ENCODE results near the gene TCP11. TPM values are rescaled to one million over a fixed set of nuclear protein-coding genes. Genes with fewer than 3 reads are reported as not detected.

TCP11 gene
- total and polyA plus RNA-seq, 4 experiments from 2014 or later = not detected

GRCh38 chr6:35183935-35184334 lies 42.8 kb upstream of the TCP11 start:
- Histone ChIP-seq H3K9me3 (ENCODE audit: control insufficient read depth in 1 of 2, low read length in 2 of 2) (no peaks in the 10 kb centered on the region), H3K4me3 (ENCODE audit: low read length in 2 of 2) (no peak overlapping the region), H3K36me3 (ENCODE audit: insufficient read depth, low read length) (no peaks in the 10 kb centered on the region), H3K27ac (ENCODE audit: low read depth, low read length) (no peak overlapping the region), H3K27me3 (ENCODE audit: insufficient read depth, low read length) (no peaks in the 10 kb centered on the region), H3K4me1 (ENCODE audit: insufficient read depth, low read length) (no peaks in the 10 kb centered on the region)
- Mint-ChIP-seq H3K27me3 (peaks cover 10 to 14% of the 10 kb centered on the region in 2 donors), H3K36me3 (no peaks in the 10 kb centered on the region), H3K27ac (no peak overlapping the region), H3K4me1 (no peaks in the 10 kb centered on the region), H3K9me3 (no peaks in the 10 kb centered on the region), H3K4me3 (no peak overlapping the region)
- ChIA-PET CTCF (ENCODE audit: partially characterized antibody) (no interaction called here), POLR2A (ENCODE audit: partially characterized antibody) (interaction anchor here (0.7 kb wide), 1 partner anchor 705 kb away, joined by 3 read pairs; no protein-coding TSS in a partner anchor)
- intact Hi-C loops (cut with micrococcal nuclease) = no loop called here
- no peak for DNase-seq

- POLR2A ChIA-PET (ENCODE audit: partially characterized antibody) = no interaction called here
- Mint-ChIP-seq H3K36me3 (no peaks in the 10 kb centered on the region), H3K4me1 (no peaks in the 10 kb centered on the region), H3K27ac (no peak overlapping the region), H3K4me3 (no peak overlapping the region), H3K27me3 (peaks cover 10 to 14% of the 10 kb centered on the region in 2 donors), H3K9me3 (no peaks in the 10 kb centered on the region)
- CTCF ChIA-PET (ENCODE audit: partially characterized antibody) = no interaction called here
- H3K27me3 ChIP-seq (ENCODE audit: insufficient read depth, low read length) = no peaks in the 10 kb centered on the region
- no peak for DNase-seq
- H3K4me1 ChIP-seq (ENCODE audit: insufficient read depth, low read length) = no peaks in the 10 kb centered on the region
- intact Hi-C loops (cut with micrococcal nuclease) = no loop called here
- H3K27ac ChIP-seq (ENCODE audit: low read depth, low read length) = no peak overlapping the region
- no peaks in the 10 kb centered on the region for H3K9me3 ChIP-seq (ENCODE audit: control insufficient read depth in 1 of 2, low read length in 2 of 2)
- H3K36me3 ChIP-seq (ENCODE audit: insufficient read depth, low read length) = no peaks in the 10 kb centered on the region
- no peak overlapping the region for H3K4me3 ChIP-seq (ENCODE audit: low read length in 2 of 2)
Observed at GRCh38 chr6:35183281-35183680, 42.1 kb upstream of the TCP11 start.

GRCh38 chr6:35181933-35182612 lies 40.9 kb upstream of the TCP11 start:
- Histone ChIP-seq H3K9me3 (ENCODE audit: control insufficient read depth in 1 of 2, low read length in 2 of 2) (no peaks in the 10 kb centered on the region), H3K4me1 (ENCODE audit: insufficient read depth, low read length) (no peaks in the 10 kb centered on the region), H3K27ac (ENCODE audit: low read depth, low read length) (no peak overlapping the region), H3K4me3 (ENCODE audit: low read length in 2 of 2) (no peak overlapping the region), H3K27me3 (ENCODE audit: insufficient read depth, low read length) (no peaks in the 10 kb centered on the region), H3K36me3 (ENCODE audit: insufficient read depth, low read length) (no peaks in the 10 kb centered on the region)
- CTCF ChIA-PET (ENCODE audit: partially characterized antibody) = no interaction called here
- intact Hi-C loops (cut with micrococcal nuclease) = no loop called here
- Mint-ChIP-seq H3K4me1 (no peaks in the 10 kb centered on the region), H3K27ac (no peak overlapping the region), H3K36me3 (no peaks in the 10 kb centered on the region), H3K27me3 (peaks cover 7 to 14% of the 10 kb centered on the region in 2 donors), H3K9me3 (no peaks in the 10 kb centered on the region), H3K4me3 (no peak overlapping the region)
- POLR2A ChIA-PET (ENCODE audit: partially characterized antibody) = no interaction called here
- DNase-seq = peak in 1 of 5 donors; percentile 6

GRCh38 chr6:35181308-35181932 lies 40.3 kb upstream of the TCP11 start:
- no peak for DNase-seq
- Mint-ChIP-seq H3K27ac (no peak overlapping the region), H3K9me3 (no peaks in the 10 kb centered on the region), H3K36me3 (no peaks in the 10 kb centered on the region), H3K4me1 (no peaks in the 10 kb centered on the region), H3K27me3 (peaks cover 7 to 14% of the 10 kb centered on the region in 2 donors), H3K4me3 (no peak overlapping the region)
- no peaks in the 10 kb centered on the region for H3K9me3 ChIP-seq (ENCODE audit: control insufficient read depth in 1 of 2, low read length in 2 of 2)
- ChIA-PET POLR2A (ENCODE audit: partially characterized antibody) (no interaction called here), CTCF (ENCODE audit: partially characterized antibody) (no interaction called here)
- H3K36me3 ChIP-seq (ENCODE audit: insufficient read depth, low read length) = no peaks in the 10 kb centered on the region
- no peak overlapping the region for H3K4me3 ChIP-seq (ENCODE audit: low read length in 2 of 2)
- no peak overlapping the region for H3K27ac ChIP-seq (ENCODE audit: low read depth, low read length)
- no peaks in the 10 kb centered on the region for H3K4me1 ChIP-seq (ENCODE audit: insufficient read depth, low read length)
- intact Hi-C loops (cut with micrococcal nuclease) = no loop called here
- no peaks in the 10 kb centered on the region for H3K27me3 ChIP-seq (ENCODE audit: insufficient read depth, low read length)

- H3K9me3 ChIP-seq (ENCODE audit: control insufficient read depth in 1 of 2, low read length in 2 of 2) = no peaks in the 10 kb centered on the region
- no peaks in the 10 kb centered on the region for H3K4me1 Mint-ChIP-seq
- H3K27me3 ChIP-seq (ENCODE audit: insufficient read depth, low read length) = no peaks in the 10 kb centered on the region
- H3K4me3 ChIP-seq (ENCODE audit: low read length in 2 of 2) = no peak overlapping the region
- H3K27ac ChIP-seq (ENCODE audit: low read depth, low read length) = no peak overlapping the region
- no peaks in the 10 kb centered on the region for H3K36me3 ChIP-seq (ENCODE audit: insufficient read depth, low read length)
- POLR2A ChIA-PET (ENCODE audit: partially characterized antibody) = no interaction called here
- no peak overlapping the region for H3K27ac Mint-ChIP-seq
- H3K27me3 Mint-ChIP-seq = peaks cover 10% of the 10 kb centered on the region in 2 donors
- no peak overlapping the region for H3K4me3 Mint-ChIP-seq
- H3K9me3 Mint-ChIP-seq = peaks cover 0 to 2% (median 0%) of the 10 kb centered on the region in 8 donors
- H3K4me1 ChIP-seq (ENCODE audit: insufficient read depth, low read length) = no peaks in the 10 kb centered on the region
- CTCF ChIA-PET (ENCODE audit: partially characterized antibody) = interaction anchor here (1.4 kb wide), 1 partner anchor 24 kb away, joined by 3 read pairs; no protein-coding TSS in a partner anchor
- intact Hi-C loops (cut with micrococcal nuclease) = no loop called here
- DNase-seq = no peak
- H3K36me3 Mint-ChIP-seq = no peaks in the 10 kb centered on the region
Observed at GRCh38 chr6:35179901-35180535, 38.9 kb upstream of the TCP11 start.

GRCh38 chr6:35178932-35179832 lies 38.0 kb upstream of the TCP11 start:
- ChIA-PET POLR2A (ENCODE audit: partially characterized antibody) (no interaction called here), CTCF (ENCODE audit: partially characterized antibody) (interaction anchor here (1.3 to 1.4 kb wide), 2 partner anchors 25 to 27 kb away, joined by 3 to 4 read pairs; no protein-coding TSS in a partner anchor)
- peaks cover 7 to 8% of the 10 kb centered on the region in 2 donors for H3K27me3 Mint-ChIP-seq

GRCh38 chr6:35178012-35178411 lies 36.9 kb upstream of the TCP11 start:
- Histone ChIP-seq H3K4me1 (ENCODE audit: insufficient read depth, low read length) (peaks cover 10% of the 10 kb centered on the region), H3K4me3 (ENCODE audit: low read length in 2 of 2) (no peak overlapping the region), H3K27me3 (ENCODE audit: insufficient read depth, low read length) (no peaks in the 10 kb centered on the region), H3K27ac (ENCODE audit: low read depth, low read length) (no peak overlapping the region), H3K9me3 (ENCODE audit: control insufficient read depth in 1 of 2, low read length in 2 of 2) (no peaks in the 10 kb centered on the region), H3K36me3 (ENCODE audit: insufficient read depth, low read length) (no peaks in the 10 kb centered on the region)
- Mint-ChIP-seq H3K27me3 (peaks cover 7 to 9% of the 10 kb centered on the region in 2 donors), H3K4me3 (no peak overlapping the region), H3K4me1 (peaks cover 10 to 13% (median 11%) of the 10 kb centered on the region in 4 donors), H3K27ac (no peak overlapping the region), H3K36me3 (no peaks in the 10 kb centered on the region), H3K9me3 (peaks cover 0 to 2% (median 0%) of the 10 kb centered on the region in 8 donors)
- intact Hi-C loops (cut with micrococcal nuclease) = no loop called here
- ChIA-PET CTCF (ENCODE audit: partially characterized antibody) (no interaction called here), POLR2A (ENCODE audit: partially characterized antibody) (no interaction called here)
- no peak for DNase-seq

More at GRCh38 chr6:35178932-35179832, 38.0 kb upstream of the TCP11 start:
- DNase-seq = no peak
- no peaks in the 10 kb centered on the region for H3K27me3 ChIP-seq (ENCODE audit: insufficient read depth, low read length)
- Mint-ChIP-seq H3K4me3 (no peak overlapping the region), H3K4me1 (peaks cover 0 to 1% (median under 1%) of the 10 kb centered on the region in 4 donors), H3K36me3 (no peaks in the 10 kb centered on the region), H3K27ac (peak overlapping the region in 1 of 7 donors; percentile 60), H3K9me3 (peaks cover 0 to 2% (median 0%) of the 10 kb centered on the region in 8 donors)
- H3K36me3 ChIP-seq (ENCODE audit: insufficient read depth, low read length) = no peaks in the 10 kb centered on the region
- no peak overlapping the region for H3K4me3 ChIP-seq (ENCODE audit: low read length in 2 of 2)
- intact Hi-C loops (cut with micrococcal nuclease) = no loop called here
- H3K4me1 ChIP-seq (ENCODE audit: insufficient read depth, low read length) = no peaks in the 10 kb centered on the region
- no peak overlapping the region for H3K27ac ChIP-seq (ENCODE audit: low read depth, low read length)
- no peaks in the 10 kb centered on the region for H3K9me3 ChIP-seq (ENCODE audit: control insufficient read depth in 1 of 2, low read length in 2 of 2)
